H1 (cell line): ENCODE measurements around the gene DYSF. TPM values are rescaled to one million over a fixed set of nuclear protein-coding genes. Genes with fewer than 3 reads are reported as not detected.

ENCODE experiments used
- CTCF ChIA-PET: fragments of 300-600 bp; sonication (Branson Sonifier 250); formaldehyde crosslinking; loops from one replicate; lab custom pipeline; 2021; ENCODE audit not compliant: partially characterized antibody; lab: Charles Lee
- POLR2A ChIA-PET: fragments of 300-600 bp; sonication (Branson Sonifier 250); formaldehyde crosslinking; loops from one replicate; lab custom pipeline; 2021; ENCODE audit warnings: inconsistent platforms; ENCODE audit not compliant: partially characterized antibody; lab: Charles Lee
- DNase-seq, 2 experiments: peaks; one replicate each; pipeline versions ENCODE4 v3.0.0 to v3.0.0-alpha.2; 2010 to 2022; ENCODE audit warnings: low spot score in 2 of 2, low read depth in 1 of 2, mixed read lengths in 1 of 2
- FAIRE-seq: peaks from 2 replicates; lab custom pipeline; 2011; peaks lifted over from hg19 to GRCh38; lab: Jason Lieb, UNC
- H2AFZ ChIP-seq: 2 replicates; pipeline ENCODE4 v1.8.1; 2012; ENCODE audit warnings: low read length, inconsistent platforms
- H2AK5ac ChIP-seq: 2 replicates; pipeline ENCODE4 v1.6.1; 2013; ENCODE audit warnings: low read depth, low read length
- H2BK120ac ChIP-seq: replicated peaks from 2 replicates; pipeline ENCODE3; 2013; ENCODE audit warnings: low read depth, low read length, inconsistent platforms
- H2BK12ac ChIP-seq: 2 replicates; pipeline ENCODE4 v1.6.1; 2013; ENCODE audit warnings: low read depth, low read length
- H2BK15ac ChIP-seq: 2 replicates; pipeline ENCODE4 v1.6.1; 2013; ENCODE audit warnings: low read length
- H2BK20ac ChIP-seq: 2 replicates; pipeline ENCODE4 v1.6.1; 2013; ENCODE audit warnings: low read length
- H2BK5ac ChIP-seq: 2 replicates; pipeline ENCODE4 v1.6.1; 2013; ENCODE audit warnings: low read depth, low read length
- H3K14ac ChIP-seq: 2 replicates; pipeline ENCODE4 v1.6.1; 2013; ENCODE audit warnings: inconsistent platforms; ENCODE audit not compliant: insufficient read length
- H3K18ac ChIP-seq: 2 replicates; pipeline ENCODE4 v1.6.1; 2013; ENCODE audit warnings: low read length; ENCODE audit errors: extremely low read depth
- H3K23ac ChIP-seq: 2 replicates; pipeline ENCODE4 v1.6.1; 2013; ENCODE audit warnings: inconsistent platforms; ENCODE audit not compliant: insufficient read length
- H3K23me2 ChIP-seq: 2 replicates; pipeline ENCODE4 v1.6.1; 2013; ENCODE audit warnings: low read depth, low read length
- H3K27ac ChIP-seq: 2 replicates; pipeline ENCODE4 v1.6.1; 2011; ENCODE audit warnings: low read depth, low read length, inconsistent platforms
- H3K27me3 ChIP-seq, 4 experiments: replicated peaks in 1 of 4; 1 replicate in 1 of 4; 2 replicates in 3 of 4; pipeline versions ENCODE4 v1.6.1 to v1.8.1; 2011 to 2013; ENCODE audit warnings: low read length in 3 of 4, mild to moderate bottlenecking in 3 of 4, inconsistent platforms in 2 of 4, mixed read lengths in 2 of 4, moderate library complexity in 1 of 4; ENCODE audit not compliant: control insufficient read depth in 3 of 4, insufficient read depth in 3 of 4; ENCODE audit errors: extremely low read depth in 1 of 4
- H3K36me3 ChIP-seq, 4 experiments: 2 replicates each; pipeline versions ENCODE4 v1.6.1 to v1.8.1; 2011 to 2013; ENCODE audit warnings: mild to moderate bottlenecking in 4 of 4, low read length in 3 of 4, moderate library complexity in 2 of 4, control low read depth in 1 of 4, inconsistent platforms in 1 of 4; ENCODE audit not compliant: insufficient read depth in 4 of 4, control insufficient read depth in 2 of 4
- H3K4ac ChIP-seq: replicated peaks from 2 replicates; pipeline ENCODE3; 2013; ENCODE audit warnings: low read length, low read depth, mixed read lengths, inconsistent platforms; ENCODE audit not compliant: insufficient read length
- H3K4me1 ChIP-seq, 4 experiments: replicated peaks in 1 of 4; 1 replicate in 1 of 4; 2 replicates in 3 of 4; pipeline versions ENCODE4 v1.6.1 to v1.8.1; 2011 to 2013; ENCODE audit warnings: low read length in 3 of 4, inconsistent platforms in 2 of 4, mixed read lengths in 1 of 4; ENCODE audit not compliant: insufficient read depth in 4 of 4, control insufficient read depth in 3 of 4
- H3K4me2 ChIP-seq, 2 experiments: 2 replicates each; pipeline versions ENCODE4 v1.6.1 to v1.8.1; 2011 to 2013; ENCODE audit warnings: low read depth in 2 of 2, low read length in 2 of 2, control low read depth in 1 of 2, inconsistent platforms in 1 of 2, mild to moderate bottlenecking in 1 of 2; ENCODE audit not compliant: insufficient read depth in 1 of 2
- H3K4me3 ChIP-seq, 4 experiments: fragments of 200-600, 300-600 bp in 1 of 4; sonication (generic), shearing (Covaris generic), sonication (Bioruptor Twin) in 1 of 4; 2 replicates each; pipeline versions ENCODE4 v1.5.1 to v1.8.1; 2011 to 2016; ENCODE audit warnings: low read length in 4 of 4, low read depth in 3 of 4, control low read depth in 2 of 4, inconsistent platforms in 2 of 4, mild to moderate bottlenecking in 2 of 4, mixed read lengths in 1 of 4, moderate library complexity in 1 of 4; ENCODE audit not compliant: insufficient read depth in 2 of 4; ENCODE audit errors: extremely low read depth in 1 of 4
- H3K56ac ChIP-seq: replicated peaks from 2 replicates; pipeline ENCODE3; 2013; ENCODE audit warnings: low read depth, mild to moderate bottlenecking, mixed read lengths, low read length, inconsistent platforms; ENCODE audit not compliant: insufficient read length
- H3K79me1 ChIP-seq: 2 replicates; pipeline ENCODE4 v1.6.1; 2013; ENCODE audit warnings: low read depth, low read length, control low read depth
- H3K79me2 ChIP-seq, 2 experiments: 2 replicates each; pipeline versions ENCODE4 v1.6.1 to v1.8.1; 2012 to 2013; ENCODE audit warnings: low read length in 2 of 2, mild to moderate bottlenecking in 2 of 2, inconsistent platforms in 1 of 2; ENCODE audit not compliant: insufficient read depth in 2 of 2, control insufficient read depth in 1 of 2
- H3K9ac ChIP-seq, 4 experiments: replicated peaks in 1 of 4; 1 replicate in 1 of 4; 2 replicates in 3 of 4; pipeline versions ENCODE4 v1.6.1 to v1.8.1; 2011 to 2013; ENCODE audit warnings: low read depth in 3 of 4, low read length in 3 of 4, control low read depth in 2 of 4, mild to moderate bottlenecking in 2 of 4, moderate library complexity in 2 of 4, inconsistent platforms in 1 of 4; ENCODE audit errors: extremely low read depth in 1 of 4
- H3K9me3 ChIP-seq, 2 experiments: 2 replicates each; pipeline versions ENCODE4 v1.6.1 to v1.8.1; 2012 to 2013; ENCODE audit warnings: mild to moderate bottlenecking in 2 of 2, moderate library complexity in 2 of 2, control low read depth in 1 of 2, inconsistent platforms in 1 of 2, low read depth in 1 of 2, low read length in 1 of 2, mixed read lengths in 1 of 2; ENCODE audit not compliant: insufficient read depth in 2 of 2
- H4K20me1 ChIP-seq, 2 experiments: replicated peaks in 1 of 2; 2 replicates each; pipeline versions ENCODE3 to v1.8.1; 2011 to 2013; ENCODE audit warnings: inconsistent platforms in 2 of 2, low read length in 2 of 2, mild to moderate bottlenecking in 1 of 2; ENCODE audit not compliant: insufficient read depth in 2 of 2, control insufficient read depth in 1 of 2
- H4K5ac ChIP-seq: 2 replicates; pipeline ENCODE4 v1.6.1; 2013; ENCODE audit warnings: low read length, low read depth, mixed read lengths, inconsistent platforms; ENCODE audit not compliant: insufficient read length
- H4K8ac ChIP-seq: 2 replicates; pipeline ENCODE4 v1.8.0; 2013; ENCODE audit warnings: mild to moderate bottlenecking, moderate library complexity, low read length, inconsistent platforms; ENCODE audit not compliant: insufficient read depth; ENCODE audit errors: extremely low read depth
- H4K91ac ChIP-seq: replicated peaks from 2 replicates; pipeline ENCODE3; 2013; ENCODE audit warnings: low read length, mixed read lengths, inconsistent platforms; ENCODE audit not compliant: insufficient read length
- CBX5 ChIP-seq: fragments of 300-800, 300-1000 bp; sonication (generic); IDR thresholded peaks from 2 replicates; pipeline ENCODE4 v1.7.1; 2016; ENCODE audit warnings: antibody characterized with exemption, low read length, low read depth
- CTBP2 ChIP-seq: IDR thresholded peaks from 2 replicates; pipeline ENCODE4 v1.7.0; 2011; ENCODE audit warnings: borderline replicate concordance, mild to moderate bottlenecking, moderate library complexity, mixed read lengths, low read length; ENCODE audit not compliant: insufficient read depth, insufficient read length
- HDAC2 ChIP-seq, 2 experiments: fragments of 300-600 bp in 1 of 2; sonication (generic) in 1 of 2; IDR thresholded peaks; 2 replicates each; pipeline ENCODE4 v1.6.1; 2011 to 2012; ENCODE audit warnings: low read depth in 2 of 2, low read length in 2 of 2, mild to moderate bottlenecking in 2 of 2, moderate library complexity in 2 of 2, borderline replicate concordance in 1 of 2, inconsistent platforms in 1 of 2
- HDAC6 ChIP-seq: IDR thresholded peaks from one replicate; pipeline ENCODE4 v1.7.1; 2012; ENCODE audit warnings: low read depth, mild to moderate bottlenecking, inconsistent platforms, low read length, moderate library complexity
- KDM1A ChIP-seq: fragments of 200-600, 300-600 bp; sonication (generic); IDR thresholded peaks from 2 replicates; pipeline ENCODE4 v1.7.1; 2016; ENCODE audit warnings: mild to moderate bottlenecking, low read length, borderline replicate concordance
- KDM4A ChIP-seq: IDR thresholded peaks from one replicate; pipeline ENCODE4 v1.7.1; 2012; ENCODE audit warnings: low read depth, mild to moderate bottlenecking, moderate library complexity, low read length, inconsistent platforms; ENCODE audit not compliant: severe bottlenecking
- KDM5A ChIP-seq: fragments of 200-600 bp; IDR thresholded peaks from 2 replicates; pipeline ENCODE4 v1.7.1; 2012; ENCODE audit warnings: mild to moderate bottlenecking, low read length, inconsistent platforms, mixed read lengths
- MAFK ChIP-seq: IDR thresholded peaks from 2 replicates; pipeline ENCODE4 v1.6.1; 2012; ENCODE audit warnings: low read depth, mild to moderate bottlenecking, improper control_type of control experiment, low read length
- NRF1 ChIP-seq: IDR thresholded peaks from 2 replicates; pipeline ENCODE4 v1.6.1; 2011; ENCODE audit warnings: mild to moderate bottlenecking, low read depth, low read length, improper control_type of control experiment
- SP2 ChIP-seq: IDR thresholded peaks from 2 replicates; pipeline ENCODE4 v1.6.1; 2012; ENCODE audit warnings: mild to moderate bottlenecking, low read length, inconsistent platforms
- SUZ12 ChIP-seq: fragments of 200-600 bp; sonication (generic); IDR thresholded peaks from 2 replicates; pipeline ENCODE4 v1.6.1; 2012; ENCODE audit warnings: mild to moderate bottlenecking, inconsistent platforms, low read length, moderate library complexity, mixed read lengths
- WGBS, 2 experiments: shearing (Covaris generic) in 1 of 2; methylation state at CpG; one replicate each; pipeline versions ENCODE4 v1.1.6 to v1.1.7; 2013 to 2015; ENCODE audit warnings: low lambda C conversion rate in 2 of 2, mixed read lengths in 2 of 2, inconsistent platforms in 1 of 2, low coverage in 1 of 2, missing lambda C conversion rate in 1 of 2; ENCODE audit not compliant: insufficient replicate concordance in 2 of 2, insufficient coverage in 1 of 2, insufficient read length in 1 of 2; ENCODE audit errors: extremely low coverage in 1 of 2, missing lambda C conversion rate in 1 of 2; 5-methylcytosine and 5-hydroxymethylcytosine counted together
- polyA plus RNA-seq, 7 experiments: library from polyadenylated mRNA; depleted of rRNA in 3 of 7; stranded (reverse) in 5 of 7; unstranded in 2 of 7; fragments of >200 nt in 5 of 7; fragments of 200-250 nt in 2 of 7; gene quantifications; 1 replicate in 5 of 7; 2 replicates in 1 of 7; 4 replicates in 1 of 7; pipeline versions ENCODE4 v1.2.1 to v1.2.3, GENCODE V29; 2011 to 2013; ENCODE audit warnings: missing spikeins in 2 of 7, mixed read lengths in 2 of 7
- total RNA-seq: library from RNA; stranded (reverse); fragmentation: NEBNext Ultra II Directional; extraction: Animal tissue kit (Norgen Biotek cat#: 25700); gene quantifications from 2 replicates; pipeline ENCODE4 v1.2.1, GENCODE V29; 2021
- TF ChIP-seq, protein P1 (sequence below): IDR thresholded peaks from 2 replicates; pipeline ENCODE4 v1.6.1; 2011; ENCODE audit warnings: low read depth, mild to moderate bottlenecking, low read length; ENCODE audit not compliant: insufficient read depth

The DYSF gene
- total and polyA plus RNA-seq, 2 of the 8 experiments (the other 6 are each of a cell fraction or from before 2014, with no cell fraction given), result 5.8 to 7.1 TPM

DNA sequence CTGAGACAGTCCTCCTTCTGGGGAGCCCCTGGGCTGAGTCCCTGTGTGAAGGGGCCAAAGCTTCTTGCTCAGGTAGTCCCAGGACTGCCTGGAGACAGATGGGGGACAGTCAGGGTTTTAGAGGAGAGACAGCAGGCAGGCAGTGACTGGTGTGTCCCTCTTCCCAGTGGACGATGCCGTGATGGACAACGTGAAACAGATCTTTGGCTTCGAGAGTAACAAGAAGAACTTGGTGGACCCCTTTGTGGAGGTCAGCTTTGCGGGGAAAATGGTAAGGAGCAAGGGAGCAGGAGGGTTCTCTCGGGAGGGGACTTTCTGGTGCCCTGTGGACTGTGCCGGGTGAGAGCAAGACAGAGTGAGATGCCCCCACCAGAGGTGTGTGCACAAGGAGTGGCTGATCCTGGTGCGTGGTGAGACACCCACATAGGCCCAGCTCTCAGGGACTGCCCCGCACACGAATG is 74.8 kb downstream of the DYSF start:
- Histone ChIP-seq H3K36me3 (no peaks in the 10 kb centered on the region), H2AK5ac (no peak overlapping the region; the same call in 1 of the 2 replicates), H3K23ac (no peak overlapping the region), H4K91ac (peak overlapping the region; percentile 45), H3K9me3 (no peaks in the 10 kb centered on the region), H2BK12ac (peak overlapping the region; percentile 51; the same call in 1 of the 2 replicates), H3K23me2 (no peaks in the 10 kb centered on the region), H3K14ac (no peak overlapping the region), H2BK5ac (no peak overlapping the region), H3K4ac (no peak overlapping the region), H3K9ac (no peak overlapping the region), H2AFZ (no peak overlapping the region), H2BK20ac (0 out of 2 replicates have a peak overlapping the region, but pooled peaks have one; percentile 53), H3K79me2 (no peaks in the 10 kb centered on the region), H3K4me2 (peak overlapping the region in 1 of 2 experiments; percentile 15; a peak in 1 of 4 replicates), H3K56ac (no peak overlapping the region), H3K18ac (no peak overlapping the region), H2BK15ac (0 out of 2 replicates have a peak overlapping the region, but pooled peaks have one; percentile 13), H4K5ac (no peak overlapping the region), H4K20me1 (no peaks in the 10 kb centered on the region), H3K27me3 (no peaks in the 10 kb centered on the region), H3K4me1 (peaks cover 0 to 11% (median 4%) of the 10 kb centered on the region in 4 experiments; a peak in 6 of 7 replicates), H2BK120ac (no peak overlapping the region), H3K4me3 (no peak overlapping the region), H4K8ac (no peak overlapping the region), H3K27ac (no peak overlapping the region), H3K79me1 (no peaks in the 10 kb centered on the region)
- POLR2A ChIA-PET, result interaction anchor here (0.8 kb wide), 1 partner anchor 18 kb away, joined by 3 read pairs; no protein-coding TSS in a partner anchor
- 88% methylated on average over 10 of the region's 10 CpGs; no CpG with 5 or more reads in 1 of the 2 experiments for WGBS, 2 experiments
- CTCF ChIA-PET, result interaction anchor here (0.6 to 7.4 kb wide), 7 partner anchors 11 to 1203 kb away, joined by 3 to 76 read pairs (median 6); no protein-coding TSS in a partner anchor
- DNase-seq (no peak), FAIRE-seq (no peak)
- TF ChIP-seq KDM5A, result no peak
- no peak for TF ChIP-seq SP2
- no peak for TF ChIP-seq KDM4A
- TF ChIP-seq KDM1A, result no peak
- no peak for TF ChIP-seq HDAC2 (IDR thresholded peaks at IDR 0.05; ENCODE audit: borderline replicate concordance in 1 of 2, low read depth in 2 of 2, low read length in 2 of 2)
- TF ChIP-seq, protein P1, sequence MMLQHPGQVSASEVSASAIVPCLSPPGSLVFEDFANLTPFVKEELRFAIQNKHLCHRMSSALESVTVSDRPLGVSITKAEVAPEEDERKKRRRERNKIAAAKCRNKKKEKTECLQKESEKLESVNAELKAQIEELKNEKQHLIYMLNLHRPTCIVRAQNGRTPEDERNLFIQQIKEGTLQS, result no peak
- TF ChIP-seq SUZ12, result no peak
- no peak for TF ChIP-seq HDAC6
- no peak for TF ChIP-seq MAFK
- TF ChIP-seq CBX5, result no peak
- TF ChIP-seq NRF1, result no peak
- no peak for TF ChIP-seq CTBP2
